Hepatocyte (in vitro differentiated cells): Measurements from ENCODE around the gene CTSD.

Experiments used
- EZH2 ChIP-seq: fragments of 200-600 bp; sonication (generic); IDR thresholded peaks from 2 replicates; pipeline ENCODE4 v1.6.1; 2016; ENCODE audit warnings: antibody characterized with exemption, mild to moderate bottlenecking, borderline replicate concordance
- EZH2phosphoT487 ChIP-seq: fragments of 200-600 bp; sonication (generic); IDR thresholded peaks from one replicate; pipeline ENCODE4 v1.6.1; 2018; ENCODE audit warnings: antibody characterized with exemption, mild to moderate bottlenecking, low read depth, moderate library complexity; ENCODE audit not compliant: unreplicated experiment, severe bottlenecking
- TF ChIP-seq, protein P1 (sequence below): fragments of 200-600 bp; sonication (generic); IDR thresholded peaks from 2 replicates; pipeline ENCODE4 v1.5.1; 2016; ENCODE audit warnings: antibody characterized with exemption, mild to moderate bottlenecking; ENCODE audit not compliant: poor library complexity

DNA sequence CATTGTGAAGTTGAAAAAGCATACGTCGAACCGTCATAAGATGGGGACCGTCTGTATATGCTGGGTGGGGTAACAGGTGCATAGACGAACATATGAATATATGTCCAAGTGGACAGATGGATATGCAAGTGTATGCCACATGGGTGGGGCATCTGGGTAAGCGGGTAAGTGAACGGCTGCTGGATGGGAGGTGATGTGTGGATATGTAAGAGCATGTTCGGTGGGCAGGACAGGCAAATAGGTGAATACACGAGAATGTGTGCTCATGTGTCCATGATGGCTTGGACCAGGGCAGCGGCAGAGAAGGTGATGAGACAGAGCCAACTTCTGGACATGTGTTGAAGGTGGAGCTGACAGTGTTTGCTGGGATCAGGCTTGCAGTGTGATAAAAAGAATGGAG, 25.3 kb downstream of the CTSD start:
- TF ChIP-seq, protein P1, sequence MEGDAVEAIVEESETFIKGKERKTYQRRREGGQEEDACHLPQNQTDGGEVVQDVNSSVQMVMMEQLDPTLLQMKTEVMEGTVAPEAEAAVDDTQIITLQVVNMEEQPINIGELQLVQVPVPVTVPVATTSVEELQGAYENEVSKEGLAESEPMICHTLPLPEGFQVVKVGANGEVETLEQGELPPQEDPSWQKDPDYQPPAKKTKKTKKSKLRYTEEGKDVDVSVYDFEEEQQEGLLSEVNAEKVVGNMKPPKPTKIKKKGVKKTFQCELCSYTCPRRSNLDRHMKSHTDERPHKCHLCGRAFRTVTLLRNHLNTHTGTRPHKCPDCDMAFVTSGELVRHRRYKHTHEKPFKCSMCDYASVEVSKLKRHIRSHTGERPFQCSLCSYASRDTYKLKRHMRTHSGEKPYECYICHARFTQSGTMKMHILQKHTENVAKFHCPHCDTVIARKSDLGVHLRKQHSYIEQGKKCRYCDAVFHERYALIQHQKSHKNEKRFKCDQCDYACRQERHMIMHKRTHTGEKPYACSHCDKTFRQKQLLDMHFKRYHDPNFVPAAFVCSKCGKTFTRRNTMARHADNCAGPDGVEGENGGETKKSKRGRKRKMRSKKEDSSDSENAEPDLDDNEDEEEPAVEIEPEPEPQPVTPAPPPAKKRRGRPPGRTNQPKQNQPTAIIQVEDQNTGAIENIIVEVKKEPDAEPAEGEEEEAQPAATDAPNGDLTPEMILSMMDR: no peak
- TF ChIP-seq EZH2 (no peak), EZH2phosphoT487 (no peak)
